OCI-LY7 (cell line): ENCODE data around the gene STPG1.

ENCODE experiments used
- CTCF ChIP-seq: fragments of 200-600 bp; sonication (generic); conservative IDR thresholded peaks from 2 replicates; pipeline ENCODE4 v1.5.1; 2014; ENCODE audit warnings: mild to moderate bottlenecking, antibody characterized with exemption, low read length, moderate library complexity, mixed read lengths
- EZH2phosphoT487 ChIP-seq: fragments of 200-600 bp; sonication (generic); IDR thresholded peaks from 2 replicates; pipeline ENCODE4 v1.6.1; 2018; ENCODE audit warnings: low read depth, borderline replicate concordance, mild to moderate bottlenecking, mixed run types, antibody characterized with exemption, low read length, moderate library complexity, mixed read lengths

GRCh38 chr1:24387636-24388175, 25.9 kb downstream of the STPG1 start:
- TF ChIP-seq CTCF (no peak), EZH2phosphoT487 (no peak)
